Measurements from ENCODE around the gene GRM8. TPM values are rescaled to one million over a fixed set of nuclear protein-coding genes. Genes with fewer than 3 reads are reported as not detected.

Gene GRM8
- total RNA-seq, 1 experiment from 2014 or later = 0.80 TPM

GRCh38 chr7:127287133-127287532 lies 34.4 kb upstream of the GRM8 start:
- no peaks in the 10 kb centered on the region for H3K4me1 ChIP-seq (ENCODE audit: insufficient read depth, low read length, poor library complexity, severe bottlenecking)
- H3K27ac ChIP-seq (ENCODE audit: low read depth, low read length, poor library complexity, severe bottlenecking) = no peak overlapping the region
- TF ChIP-seq EZH2 (IDR thresholded peaks at IDR 0.05; ENCODE audit: borderline replicate concordance, low read depth, low read length, poor library complexity, severe bottlenecking) = no peak
- no peak for TF ChIP-seq CTCF (conservative IDR thresholded peaks at IDR 0.05; ENCODE audit: low read depth, low read length)
- no peaks in the 10 kb centered on the region for H3K36me3 ChIP-seq (ENCODE audit: insufficient read depth, low read length, poor library complexity, severe bottlenecking)
- ChIA-PET CTCF (no interaction called here), POLR2A (ENCODE audit: low non-redundant PET) (no interaction called here)
- no peak for DNase-seq (ENCODE audit: low spot score)
- BruUV-seq (replicated peaks) = no TSS peak
- H3K27me3 ChIP-seq (replicated peaks; ENCODE audit: insufficient read depth, low read depth, low read length, poor library complexity) = no peaks in the 10 kb centered on the region
- no peaks in the 10 kb centered on the region for H3K9me3 ChIP-seq (ENCODE audit: low read depth, low read length, poor library complexity, severe bottlenecking)
- intact Hi-C loops (cut with micrococcal nuclease; ENCODE audit: unreplicated experiment) = no loop called here
- H3K4me3 ChIP-seq (ENCODE audit: low read depth, low read length, poor library complexity, severe bottlenecking) = no peak overlapping the region

GRCh38 chr7:127270093-127270492 lies 17.4 kb upstream of the GRM8 start:
- Histone ChIP-seq H3K36me3 (ENCODE audit: insufficient read depth, low read length, poor library complexity, severe bottlenecking) (no peaks in the 10 kb centered on the region), H3K4me3 (ENCODE audit: low read depth, low read length, poor library complexity, severe bottlenecking) (no peak overlapping the region), H3K27ac (ENCODE audit: low read depth, low read length, poor library complexity, severe bottlenecking) (no peak overlapping the region), H3K27me3 (replicated peaks; ENCODE audit: insufficient read depth, low read depth, low read length, poor library complexity) (peaks cover 5% of the 10 kb centered on the region), H3K9me3 (ENCODE audit: low read depth, low read length, poor library complexity, severe bottlenecking) (no peaks in the 10 kb centered on the region), H3K4me1 (ENCODE audit: insufficient read depth, low read length, poor library complexity, severe bottlenecking) (no peaks in the 10 kb centered on the region)
- no peak for DNase-seq (ENCODE audit: low spot score)
- TF ChIP-seq EZH2 (IDR thresholded peaks at IDR 0.05; ENCODE audit: borderline replicate concordance, low read depth, low read length, poor library complexity, severe bottlenecking) (no peak), CTCF (conservative IDR thresholded peaks at IDR 0.05; ENCODE audit: low read depth, low read length) (no peak)
- POLR2A ChIA-PET (ENCODE audit: low non-redundant PET) = no interaction called here
- intact Hi-C loops (cut with micrococcal nuclease; ENCODE audit: unreplicated experiment) = no loop called here
- no TSS peak for BruUV-seq (replicated peaks)
- CTCF ChIA-PET = no interaction called here

- ChIA-PET POLR2A (ENCODE audit: low non-redundant PET) (no interaction called here), CTCF (no interaction called here)
- H3K4me3 ChIP-seq (ENCODE audit: low read depth, low read length, poor library complexity, severe bottlenecking) = no peak overlapping the region
- no TSS peak for BruUV-seq (replicated peaks)
- no peak for DNase-seq (ENCODE audit: low spot score)
- no peaks in the 10 kb centered on the region for H3K36me3 ChIP-seq (ENCODE audit: insufficient read depth, low read length, poor library complexity, severe bottlenecking)
- no peaks in the 10 kb centered on the region for H3K4me1 ChIP-seq (ENCODE audit: insufficient read depth, low read length, poor library complexity, severe bottlenecking)
- peaks cover 19% of the 10 kb centered on the region for H3K27me3 ChIP-seq (replicated peaks; ENCODE audit: insufficient read depth, low read depth, low read length, poor library complexity)
- H3K9me3 ChIP-seq (ENCODE audit: low read depth, low read length, poor library complexity, severe bottlenecking) = no peaks in the 10 kb centered on the region
- TF ChIP-seq CTCF (conservative IDR thresholded peaks at IDR 0.05; ENCODE audit: low read depth, low read length) (no peak), EZH2 (IDR thresholded peaks at IDR 0.05; ENCODE audit: borderline replicate concordance, low read depth, low read length, poor library complexity, severe bottlenecking) (no peak)
- no peak overlapping the region for H3K27ac ChIP-seq (ENCODE audit: low read depth, low read length, poor library complexity, severe bottlenecking)
- intact Hi-C loops (cut with micrococcal nuclease; ENCODE audit: unreplicated experiment) = no loop called here
These were observed 13.3 kb upstream of the GRM8 start for GRCh38 chr7:127266047-127266446.
